HEK293 (cell line): Measurements from ENCODE around the gene PPIL4.

ENCODE experiments used
- MEIS1 ChIP-seq: sonication (generic); formaldehyde crosslinking; IDR thresholded peaks from 2 replicates; pipeline ENCODE4 v1.8.1; 2022; ENCODE audit warnings: missing genetic modification reagents, mild to moderate bottlenecking, borderline replicate concordance
- REPIN1 ChIP-seq: fragments of 450-650 bp; formaldehyde crosslinking; IDR thresholded peaks from 2 replicates; pipeline ENCODE4 v1.5.1; 2017; ENCODE audit warnings: missing biosample characterization, missing genetic modification characterization, low read depth
- ZEB2 ChIP-seq: fragments of 450-650 bp; formaldehyde crosslinking; IDR thresholded peaks from 2 replicates; pipeline ENCODE4 v1.5.1; 2016; ENCODE audit warnings: missing biosample characterization, missing genetic modification characterization
- ZFHX2 ChIP-seq: fragments of 450-650 bp; formaldehyde crosslinking; conservative IDR thresholded peaks from 2 replicates; pipeline ENCODE4 v1.5.1; 2016; ENCODE audit warnings: missing biosample characterization, missing genetic modification characterization
- ZNF596 ChIP-seq: fragments of 450-650 bp; IDR thresholded peaks from 2 replicates; pipeline ENCODE4 v1.5.0; 2018; ENCODE audit warnings: missing biosample characterization, mild to moderate bottlenecking, missing genetic modification characterization, moderate library complexity
- ZNF629 ChIP-seq: fragments of 450-650 bp; formaldehyde crosslinking; IDR thresholded peaks from 2 replicates; pipeline ENCODE4 v1.5.1; 2017; ENCODE audit warnings: missing biosample characterization, missing genetic modification characterization
- TF ChIP-seq, protein P1 (sequence below): fragments of 450-650 bp; formaldehyde crosslinking; IDR thresholded peaks from 2 replicates; pipeline ENCODE4 v1.5.1; 2016; ENCODE audit warnings: missing biosample characterization, missing genetic modification characterization
- TF ChIP-seq, protein P2 (sequence below): fragments of 450-650 bp; formaldehyde crosslinking; IDR thresholded peaks from 2 replicates; pipeline ENCODE4 v1.5.1; 2017; ENCODE audit warnings: missing biosample characterization, missing genetic modification characterization
- TF ChIP-seq, protein P3 (sequence below): fragments of 450-650 bp; IDR thresholded peaks from 2 replicates; pipeline ENCODE4 v1.5.1; 2018; ENCODE audit warnings: missing biosample characterization, missing genetic modification characterization
- TF ChIP-seq, protein P4 (sequence below): fragments of 450-650 bp; formaldehyde crosslinking; IDR thresholded peaks from 2 replicates; pipeline ENCODE4 v1.5.1; 2016; ENCODE audit warnings: missing biosample characterization, missing genetic modification characterization, borderline replicate concordance
- TF ChIP-seq, protein P5 (sequence below): fragments of 450-650 bp; formaldehyde crosslinking; optimal IDR thresholded peaks from 2 replicates; pipeline ENCODE3; 2016; ENCODE audit warnings: missing biosample characterization, mild to moderate bottlenecking, missing genetic modification characterization

The PPIL4 gene

DNA sequence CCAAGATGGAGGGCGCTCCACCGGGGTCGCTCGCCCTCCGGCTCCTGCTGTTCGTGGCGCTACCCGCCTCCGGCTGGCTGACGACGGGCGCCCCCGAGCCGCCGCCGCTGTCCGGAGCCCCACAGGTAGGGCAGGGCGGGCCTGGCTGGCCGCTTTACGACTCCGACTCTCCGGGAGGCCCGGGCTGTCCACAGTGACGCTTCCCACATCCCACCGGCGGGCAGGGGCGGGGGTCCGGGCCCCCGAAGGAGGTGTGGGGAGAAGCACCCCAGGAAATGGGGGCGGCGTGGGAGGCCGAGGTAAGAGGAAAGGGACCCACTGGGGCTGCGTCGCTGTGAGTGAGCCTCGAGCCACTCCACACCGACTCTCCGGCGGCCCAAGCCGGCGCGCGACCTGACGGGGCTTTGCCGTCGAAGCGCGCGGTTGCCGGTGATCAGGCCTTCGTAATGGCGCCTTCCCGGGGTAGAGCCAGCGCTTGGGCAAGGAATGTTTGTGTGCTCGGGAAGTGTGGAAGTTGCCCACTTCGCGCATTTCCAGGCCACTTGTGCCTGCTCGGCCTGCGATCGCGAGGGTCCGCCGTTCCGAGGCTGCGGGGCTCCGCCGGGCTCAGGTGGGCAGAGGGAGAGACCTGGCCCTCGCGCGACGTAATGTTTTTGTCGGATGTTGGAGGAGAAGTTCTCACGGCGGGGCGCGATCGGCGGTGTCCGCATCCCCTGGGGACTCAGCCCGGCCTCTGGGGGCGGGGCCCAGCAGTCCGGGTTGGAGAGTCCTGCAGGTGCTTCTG is 20.8 kb upstream of the PPIL4 start (continued):
- TF ChIP-seq, protein P1, sequence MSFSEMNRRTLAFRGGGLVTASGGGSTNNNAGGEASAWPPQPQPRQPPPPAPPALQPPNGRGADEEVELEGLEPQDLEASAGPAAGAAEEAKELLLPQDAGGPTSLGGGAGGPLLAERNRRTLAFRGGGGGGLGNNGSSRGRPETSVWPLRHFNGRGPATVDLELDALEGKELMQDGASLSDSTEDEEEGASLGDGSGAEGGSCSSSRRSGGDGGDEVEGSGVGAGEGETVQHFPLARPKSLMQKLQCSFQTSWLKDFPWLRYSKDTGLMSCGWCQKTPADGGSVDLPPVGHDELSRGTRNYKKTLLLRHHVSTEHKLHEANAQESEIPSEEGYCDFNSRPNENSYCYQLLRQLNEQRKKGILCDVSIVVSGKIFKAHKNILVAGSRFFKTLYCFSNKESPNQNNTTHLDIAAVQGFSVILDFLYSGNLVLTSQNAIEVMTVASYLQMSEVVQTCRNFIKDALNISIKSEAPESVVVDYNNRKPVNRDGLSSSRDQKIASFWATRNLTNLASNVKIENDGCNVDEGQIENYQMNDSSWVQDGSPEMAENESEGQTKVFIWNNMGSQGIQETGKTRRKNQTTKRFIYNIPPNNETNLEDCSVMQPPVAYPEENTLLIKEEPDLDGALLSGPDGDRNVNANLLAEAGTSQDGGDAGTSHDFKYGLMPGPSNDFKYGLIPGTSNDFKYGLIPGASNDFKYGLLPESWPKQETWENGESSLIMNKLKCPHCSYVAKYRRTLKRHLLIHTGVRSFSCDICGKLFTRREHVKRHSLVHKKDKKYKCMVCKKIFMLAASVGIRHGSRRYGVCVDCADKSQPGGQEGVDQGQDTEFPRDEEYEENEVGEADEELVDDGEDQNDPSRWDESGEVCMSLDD (tag by site-specific recombination): peak; percentile 75; the same call in 1 of the 2 replicates
- TF ChIP-seq, protein P2, sequence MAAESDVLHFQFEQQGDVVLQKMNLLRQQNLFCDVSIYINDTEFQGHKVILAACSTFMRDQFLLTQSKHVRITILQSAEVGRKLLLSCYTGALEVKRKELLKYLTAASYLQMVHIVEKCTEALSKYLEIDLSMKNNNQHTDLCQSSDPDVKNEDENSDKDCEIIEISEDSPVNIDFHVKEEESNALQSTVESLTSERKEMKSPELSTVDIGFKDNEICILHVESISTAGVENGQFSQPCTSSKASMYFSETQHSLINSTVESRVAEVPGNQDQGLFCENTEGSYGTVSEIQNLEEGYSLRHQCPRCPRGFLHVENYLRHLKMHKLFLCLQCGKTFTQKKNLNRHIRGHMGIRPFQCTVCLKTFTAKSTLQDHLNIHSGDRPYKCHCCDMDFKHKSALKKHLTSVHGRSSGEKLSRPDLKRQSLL (tag by site-specific recombination): 0 out of 2 replicates have a peak, but pooled peaks have one; percentile 8
- TF ChIP-seq, protein P3, sequence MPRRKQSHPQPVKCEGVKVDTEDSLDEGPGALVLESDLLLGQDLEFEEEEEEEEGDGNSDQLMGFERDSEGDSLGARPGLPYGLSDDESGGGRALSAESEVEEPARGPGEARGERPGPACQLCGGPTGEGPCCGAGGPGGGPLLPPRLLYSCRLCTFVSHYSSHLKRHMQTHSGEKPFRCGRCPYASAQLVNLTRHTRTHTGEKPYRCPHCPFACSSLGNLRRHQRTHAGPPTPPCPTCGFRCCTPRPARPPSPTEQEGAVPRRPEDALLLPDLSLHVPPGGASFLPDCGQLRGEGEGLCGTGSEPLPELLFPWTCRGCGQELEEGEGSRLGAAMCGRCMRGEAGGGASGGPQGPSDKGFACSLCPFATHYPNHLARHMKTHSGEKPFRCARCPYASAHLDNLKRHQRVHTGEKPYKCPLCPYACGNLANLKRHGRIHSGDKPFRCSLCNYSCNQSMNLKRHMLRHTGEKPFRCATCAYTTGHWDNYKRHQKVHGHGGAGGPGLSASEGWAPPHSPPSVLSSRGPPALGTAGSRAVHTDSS: 0 out of 2 replicates have a peak, but pooled peaks have one; percentile 13
- TF ChIP-seq, protein P4, sequence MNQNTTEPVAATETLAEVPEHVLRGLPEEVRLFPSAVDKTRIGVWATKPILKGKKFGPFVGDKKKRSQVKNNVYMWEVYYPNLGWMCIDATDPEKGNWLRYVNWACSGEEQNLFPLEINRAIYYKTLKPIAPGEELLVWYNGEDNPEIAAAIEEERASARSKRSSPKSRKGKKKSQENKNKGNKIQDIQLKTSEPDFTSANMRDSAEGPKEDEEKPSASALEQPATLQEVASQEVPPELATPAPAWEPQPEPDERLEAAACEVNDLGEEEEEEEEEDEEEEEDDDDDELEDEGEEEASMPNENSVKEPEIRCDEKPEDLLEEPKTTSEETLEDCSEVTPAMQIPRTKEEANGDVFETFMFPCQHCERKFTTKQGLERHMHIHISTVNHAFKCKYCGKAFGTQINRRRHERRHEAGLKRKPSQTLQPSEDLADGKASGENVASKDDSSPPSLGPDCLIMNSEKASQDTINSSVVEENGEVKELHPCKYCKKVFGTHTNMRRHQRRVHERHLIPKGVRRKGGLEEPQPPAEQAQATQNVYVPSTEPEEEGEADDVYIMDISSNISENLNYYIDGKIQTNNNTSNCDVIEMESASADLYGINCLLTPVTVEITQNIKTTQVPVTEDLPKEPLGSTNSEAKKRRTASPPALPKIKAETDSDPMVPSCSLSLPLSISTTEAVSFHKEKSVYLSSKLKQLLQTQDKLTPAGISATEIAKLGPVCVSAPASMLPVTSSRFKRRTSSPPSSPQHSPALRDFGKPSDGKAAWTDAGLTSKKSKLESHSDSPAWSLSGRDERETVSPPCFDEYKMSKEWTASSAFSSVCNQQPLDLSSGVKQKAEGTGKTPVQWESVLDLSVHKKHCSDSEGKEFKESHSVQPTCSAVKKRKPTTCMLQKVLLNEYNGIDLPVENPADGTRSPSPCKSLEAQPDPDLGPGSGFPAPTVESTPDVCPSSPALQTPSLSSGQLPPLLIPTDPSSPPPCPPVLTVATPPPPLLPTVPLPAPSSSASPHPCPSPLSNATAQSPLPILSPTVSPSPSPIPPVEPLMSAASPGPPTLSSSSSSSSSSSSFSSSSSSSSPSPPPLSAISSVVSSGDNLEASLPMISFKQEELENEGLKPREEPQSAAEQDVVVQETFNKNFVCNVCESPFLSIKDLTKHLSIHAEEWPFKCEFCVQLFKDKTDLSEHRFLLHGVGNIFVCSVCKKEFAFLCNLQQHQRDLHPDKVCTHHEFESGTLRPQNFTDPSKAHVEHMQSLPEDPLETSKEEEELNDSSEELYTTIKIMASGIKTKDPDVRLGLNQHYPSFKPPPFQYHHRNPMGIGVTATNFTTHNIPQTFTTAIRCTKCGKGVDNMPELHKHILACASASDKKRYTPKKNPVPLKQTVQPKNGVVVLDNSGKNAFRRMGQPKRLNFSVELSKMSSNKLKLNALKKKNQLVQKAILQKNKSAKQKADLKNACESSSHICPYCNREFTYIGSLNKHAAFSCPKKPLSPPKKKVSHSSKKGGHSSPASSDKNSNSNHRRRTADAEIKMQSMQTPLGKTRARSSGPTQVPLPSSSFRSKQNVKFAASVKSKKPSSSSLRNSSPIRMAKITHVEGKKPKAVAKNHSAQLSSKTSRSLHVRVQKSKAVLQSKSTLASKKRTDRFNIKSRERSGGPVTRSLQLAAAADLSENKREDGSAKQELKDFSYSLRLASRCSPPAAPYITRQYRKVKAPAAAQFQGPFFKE (tag by site-specific recombination): peak; percentile 90; the same call in 1 of the 2 replicates
- TF ChIP-seq, protein P5, sequence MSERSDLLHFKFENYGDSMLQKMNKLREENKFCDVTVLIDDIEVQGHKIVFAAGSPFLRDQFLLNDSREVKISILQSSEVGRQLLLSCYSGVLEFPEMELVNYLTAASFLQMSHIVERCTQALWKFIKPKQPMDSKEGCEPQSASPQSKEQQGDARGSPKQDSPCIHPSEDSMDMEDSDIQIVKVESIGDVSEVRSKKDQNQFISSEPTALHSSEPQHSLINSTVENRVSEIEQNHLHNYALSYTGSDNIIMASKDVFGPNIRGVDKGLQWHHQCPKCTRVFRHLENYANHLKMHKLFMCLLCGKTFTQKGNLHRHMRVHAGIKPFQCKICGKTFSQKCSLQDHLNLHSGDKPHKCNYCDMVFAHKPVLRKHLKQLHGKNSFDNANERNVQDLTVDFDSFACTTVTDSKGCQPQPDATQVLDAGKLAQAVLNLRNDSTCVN (tag by site-specific recombination): peak; percentile 90
- TF ChIP-seq REPIN1 (tag by site-specific recombination) (no peak), ZNF596 (tag by site-specific recombination) (0 out of 2 replicates have a peak, but pooled peaks have one; percentile 9), MEIS1 (0 out of 2 replicates have a peak, but pooled peaks have one; percentile 42), ZFHX2 (tag by site-specific recombination) (peak; percentile 92), ZEB2 (peak; percentile 88; the same call in 1 of the 2 replicates), ZNF629 (tag by site-specific recombination) (peak; percentile 16; the same call in 1 of the 2 replicates)
